Activated naive CD8-positive, alpha-beta T cell treated with anti-CD3 and anti-CD28 coated beads, Interleukin-2, amount 50 U/mL, for 24 hours (primary cell): ENCODE data around the gene CBX4.

ENCODE experiments used
- ATAC-seq: fragments of 150-1000 bp; cut with Tn5 transposase; one replicate; pipeline ENCODE4 v1.10.0; 2021
- DNase-seq: peaks from one replicate; pipeline ENCODE4 v3.0.0; 2021
- H3K27ac Mint-ChIP-seq: one replicate; pipeline ENCODE4 v1.8.0; 2021; ENCODE audit warnings: mild to moderate bottlenecking, mixed read lengths
- H3K27me3 Mint-ChIP-seq: one replicate; pipeline ENCODE4 v1.8.0; 2021; ENCODE audit warnings: mixed read lengths
- H3K36me3 Mint-ChIP-seq: one replicate; pipeline ENCODE4 v1.8.0; 2021; ENCODE audit warnings: low read depth, mixed read lengths
- H3K4me1 Mint-ChIP-seq: one replicate; pipeline ENCODE4 v1.8.0; 2021; ENCODE audit warnings: mixed read lengths
- H3K4me3 Mint-ChIP-seq: one replicate; pipeline ENCODE4 v1.8.0; 2021; ENCODE audit warnings: mild to moderate bottlenecking, moderate library complexity, mixed read lengths
- H3K9me3 Mint-ChIP-seq: one replicate; pipeline ENCODE4 v1.8.0; 2021; ENCODE audit warnings: mixed read lengths

Gene CBX4

GRCh38 chr17:79839356-79840268, at the start of gene CBX4:
Gene CBX4, minus strand, starts transcription at chr17:79839440. Its CDS starts 189 bp downstream, at chr17:79839251.
- DNase-seq (peak; percentile 91), ATAC-seq (peak; percentile 66)
- peaks cover 3% of the 10 kb centered on the region for H3K36me3 Mint-ChIP-seq
- peaks cover 50% of the 10 kb centered on the region for H3K4me1 Mint-ChIP-seq
- no peaks in the 10 kb centered on the region for H3K9me3 Mint-ChIP-seq
- peaks cover 31% of the 10 kb centered on the region for H3K27me3 Mint-ChIP-seq
- peak within 1 kb of the TSS; percentile 88 for H3K4me3 Mint-ChIP-seq
- peak within 1 kb of the TSS; percentile 86 for H3K27ac Mint-ChIP-seq

GRCh38 chr17:79888009-79888540, 48.8 kb upstream of the CBX4 start:
- no peak overlapping the region for H3K27ac Mint-ChIP-seq
- no peaks in the 10 kb centered on the region for H3K36me3 Mint-ChIP-seq
- no peaks in the 10 kb centered on the region for H3K9me3 Mint-ChIP-seq
- no peak overlapping the region for H3K4me3 Mint-ChIP-seq
- ATAC-seq, result no peak
- no peaks in the 10 kb centered on the region for H3K4me1 Mint-ChIP-seq
- DNase-seq, result no peak
- H3K27me3 Mint-ChIP-seq, result peaks cover 23% of the 10 kb centered on the region

- Mint-ChIP-seq H3K27me3 (peaks cover 25% of the 10 kb centered on the region), H3K4me1 (no peaks in the 10 kb centered on the region), H3K36me3 (no peaks in the 10 kb centered on the region), H3K4me3 (no peak overlapping the region), H3K9me3 (no peaks in the 10 kb centered on the region), H3K27ac (no peak overlapping the region)
- ATAC-seq (no peak), DNase-seq (no peak)
These were observed 48.3 kb upstream of the CBX4 start for GRCh38 chr17:79887451-79887991.

- ATAC-seq, result no peak
- Mint-ChIP-seq H3K4me1 (no peaks in the 10 kb centered on the region), H3K27ac (no peak overlapping the region), H3K9me3 (no peaks in the 10 kb centered on the region), H3K4me3 (no peak overlapping the region), H3K36me3 (no peaks in the 10 kb centered on the region), H3K27me3 (peaks cover 14% of the 10 kb centered on the region)
- DNase-seq, result no peak
These were observed 44.0 kb upstream of the CBX4 start for GRCh38 chr17:79883202-79883601.

GRCh38 chr17:79878329-79878947, 39.2 kb upstream of the CBX4 start:
- ATAC-seq, result no peak
- H3K36me3 Mint-ChIP-seq, result no peaks in the 10 kb centered on the region
- no peak overlapping the region for H3K27ac Mint-ChIP-seq
- H3K27me3 Mint-ChIP-seq, result peaks cover 8% of the 10 kb centered on the region
- no peaks in the 10 kb centered on the region for H3K4me1 Mint-ChIP-seq
- H3K4me3 Mint-ChIP-seq, result no peak overlapping the region
- DNase-seq, result no peak
- no peaks in the 10 kb centered on the region for H3K9me3 Mint-ChIP-seq

- no peaks in the 10 kb centered on the region for H3K4me1 Mint-ChIP-seq
- no peak for DNase-seq
- H3K27ac Mint-ChIP-seq, result no peak overlapping the region
- ATAC-seq, result no peak
- peaks cover 7% of the 10 kb centered on the region for H3K27me3 Mint-ChIP-seq
- H3K36me3 Mint-ChIP-seq, result no peaks in the 10 kb centered on the region
- no peak overlapping the region for H3K4me3 Mint-ChIP-seq
- H3K9me3 Mint-ChIP-seq, result no peaks in the 10 kb centered on the region
These were observed 37.8 kb upstream of the CBX4 start for GRCh38 chr17:79877041-79877440.

GRCh38 chr17:79875511-79875910, 36.3 kb upstream of the CBX4 start:
- DNase-seq (no peak), ATAC-seq (no peak)
- no peak overlapping the region for H3K4me3 Mint-ChIP-seq
- no peaks in the 10 kb centered on the region for H3K9me3 Mint-ChIP-seq
- peaks cover 8% of the 10 kb centered on the region for H3K27me3 Mint-ChIP-seq
- no peaks in the 10 kb centered on the region for H3K4me1 Mint-ChIP-seq
- no peaks in the 10 kb centered on the region for H3K36me3 Mint-ChIP-seq
- H3K27ac Mint-ChIP-seq, result no peak overlapping the region

GRCh38 chr17:79874329-79874981, 35.2 kb upstream of the CBX4 start:
- peaks cover 7% of the 10 kb centered on the region for H3K27me3 Mint-ChIP-seq
- peak; percentile 11 for DNase-seq
- H3K4me1 Mint-ChIP-seq, result no peaks in the 10 kb centered on the region
- H3K4me3 Mint-ChIP-seq, result no peak overlapping the region
- H3K36me3 Mint-ChIP-seq, result no peaks in the 10 kb centered on the region
- H3K9me3 Mint-ChIP-seq, result no peaks in the 10 kb centered on the region
- ATAC-seq, result no peak
- no peak overlapping the region for H3K27ac Mint-ChIP-seq

GRCh38 chr17:79873583-79873982, 34.3 kb upstream of the CBX4 start:
- no peaks in the 10 kb centered on the region for H3K9me3 Mint-ChIP-seq
- no peak overlapping the region for H3K4me3 Mint-ChIP-seq
- H3K4me1 Mint-ChIP-seq, result no peaks in the 10 kb centered on the region
- DNase-seq (no peak), ATAC-seq (no peak)
- no peak overlapping the region for H3K27ac Mint-ChIP-seq
- no peaks in the 10 kb centered on the region for H3K36me3 Mint-ChIP-seq
- peaks cover 7% of the 10 kb centered on the region for H3K27me3 Mint-ChIP-seq

- Mint-ChIP-seq H3K9me3 (no peaks in the 10 kb centered on the region), H3K27ac (no peak overlapping the region), H3K36me3 (no peaks in the 10 kb centered on the region), H3K4me3 (no peak overlapping the region), H3K4me1 (no peaks in the 10 kb centered on the region), H3K27me3 (peaks cover 7% of the 10 kb centered on the region)
- DNase-seq (no peak), ATAC-seq (no peak)
These were observed 33.5 kb upstream of the CBX4 start for GRCh38 chr17:79872762-79873161.

- no peak for DNase-seq
- Mint-ChIP-seq H3K36me3 (no peaks in the 10 kb centered on the region), H3K9me3 (no peaks in the 10 kb centered on the region), H3K27ac (no peak overlapping the region), H3K4me3 (no peak overlapping the region), H3K27me3 (peaks cover 7% of the 10 kb centered on the region), H3K4me1 (peaks cover 5% of the 10 kb centered on the region)
- ATAC-seq, result no peak
These were observed 31.9 kb upstream of the CBX4 start for GRCh38 chr17:79871131-79871530.

- Mint-ChIP-seq H3K4me1 (peaks cover 5% of the 10 kb centered on the region), H3K27ac (no peak overlapping the region), H3K27me3 (peaks cover 7% of the 10 kb centered on the region), H3K36me3 (no peaks in the 10 kb centered on the region), H3K4me3 (no peak overlapping the region), H3K9me3 (no peaks in the 10 kb centered on the region)
- no peak for ATAC-seq
- DNase-seq, result no peak
These were observed 31.3 kb upstream of the CBX4 start for GRCh38 chr17:79870540-79870939.

GRCh38 chr17:79866791-79867518, 27.7 kb upstream of the CBX4 start:
- Mint-ChIP-seq H3K9me3 (no peaks in the 10 kb centered on the region), H3K4me1 (peaks cover 6% of the 10 kb centered on the region), H3K27ac (no peak overlapping the region), H3K4me3 (no peak overlapping the region), H3K36me3 (no peaks in the 10 kb centered on the region), H3K27me3 (peaks cover 7% of the 10 kb centered on the region)
- DNase-seq (no peak), ATAC-seq (peak; percentile 52)
